Right ventricle myocardium inferior (tissue), 1 donor: ENCODE measurements around the gene EMILIN2. TPM values are rescaled to one million over a fixed set of nuclear protein-coding genes. Genes with fewer than 3 reads are reported as not detected.
"Not testable (repeated sequence)": the region's sequence is repeated elsewhere in the genome, so short reads cannot be mapped to it uniquely, and the experiment has no call there.

Experiments used
- ATAC-seq: fragments of 200-7000 bp; cut with Tn5 transposase; one replicate; pipeline ENCODE4 v1.9.1; 2020; ENCODE audit warnings: mild to moderate bottlenecking, moderate library complexity
- DNase-seq: peaks from one replicate; pipeline ENCODE4 v3.0.0; 2021; ENCODE audit errors: missing footprints
- intact Hi-C: fragments of 100-400 bp; cut with DNase I; formaldehyde crosslinking; loops from one replicate; pipeline ENCODE4 v1.11.0; 2022
- total RNA-seq: library from RNA; stranded (reverse); fragmentation: NEBNext Ultra II Directional; extraction: Animal tissue kit (Norgen Biotek cat#: 25700); gene quantifications from one replicate; pipeline ENCODE4 v1.2.1, GENCODE V29; 2021
- donor health status: DM: no; HTN: yes; CAD: no; lungs with severe emphysema.

The EMILIN2 gene
- total RNA-seq, 1 donor from 2014 or later = 24.6 TPM

DNA sequence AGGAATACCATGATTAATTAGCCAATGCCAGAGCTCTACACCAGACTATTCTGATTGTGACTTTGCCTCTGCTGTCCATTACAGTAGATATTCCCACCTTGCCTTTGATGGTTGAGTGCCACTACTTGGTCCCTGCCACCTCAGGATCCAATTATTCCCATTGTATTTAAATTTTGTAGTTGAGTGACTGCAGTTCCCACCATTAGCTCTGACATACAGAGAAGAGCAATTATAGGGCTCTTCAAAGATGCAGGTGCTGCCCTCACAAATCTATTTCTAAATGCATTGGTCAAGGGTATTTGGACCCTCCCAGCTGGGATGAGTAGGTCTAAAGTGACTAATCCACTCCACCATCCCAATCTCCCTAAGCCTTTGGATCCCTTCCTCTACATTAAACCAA is 9.5 kb upstream of the EMILIN2 start:
- ATAC-seq, DNase-seq, intact Hi-C loops: not testable (repeated sequence)

DNA sequence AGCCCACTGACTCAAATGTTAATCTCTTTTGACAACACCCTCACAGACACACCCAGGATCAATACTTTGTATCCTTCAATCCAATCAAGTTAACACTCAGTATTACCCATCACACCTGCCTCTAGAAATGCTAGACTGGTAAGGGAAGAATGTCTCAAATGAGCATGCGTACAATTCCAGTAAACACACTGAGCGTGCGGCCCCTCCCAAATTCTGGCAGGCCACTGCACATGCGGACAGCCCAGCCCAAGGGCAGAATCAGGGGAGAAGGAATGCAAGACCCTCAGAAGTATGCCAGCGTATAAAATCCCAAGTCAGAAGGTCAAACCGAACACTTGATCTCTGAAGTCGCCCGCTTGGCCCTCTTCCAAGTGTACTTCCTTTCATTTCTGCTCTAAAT is 7.6 kb upstream of the EMILIN2 start:
- ATAC-seq = no peak
- no peak for DNase-seq
- intact Hi-C loops = no loop called here

DNA sequence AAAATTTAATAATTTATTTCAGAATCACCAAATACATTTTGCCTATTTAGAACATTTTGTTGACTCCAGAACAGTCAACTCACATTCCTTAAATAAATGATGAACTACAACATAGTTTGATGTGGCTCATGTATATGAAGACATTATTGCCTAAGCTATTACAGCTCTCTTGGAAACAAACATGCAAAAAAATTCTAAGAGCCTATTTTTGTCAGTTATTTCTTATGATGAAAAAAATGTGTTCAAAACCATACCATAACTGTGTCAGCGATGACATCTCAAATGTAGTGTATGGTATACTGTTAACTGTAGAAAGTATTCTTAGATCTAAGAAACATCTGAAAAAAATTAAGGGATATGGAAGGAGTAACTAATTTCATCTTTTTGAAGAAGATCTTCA is 6.3 kb upstream of the EMILIN2 start:
- ATAC-seq (no peak), DNase-seq (no peak)
- intact Hi-C loops = no loop called here

DNA sequence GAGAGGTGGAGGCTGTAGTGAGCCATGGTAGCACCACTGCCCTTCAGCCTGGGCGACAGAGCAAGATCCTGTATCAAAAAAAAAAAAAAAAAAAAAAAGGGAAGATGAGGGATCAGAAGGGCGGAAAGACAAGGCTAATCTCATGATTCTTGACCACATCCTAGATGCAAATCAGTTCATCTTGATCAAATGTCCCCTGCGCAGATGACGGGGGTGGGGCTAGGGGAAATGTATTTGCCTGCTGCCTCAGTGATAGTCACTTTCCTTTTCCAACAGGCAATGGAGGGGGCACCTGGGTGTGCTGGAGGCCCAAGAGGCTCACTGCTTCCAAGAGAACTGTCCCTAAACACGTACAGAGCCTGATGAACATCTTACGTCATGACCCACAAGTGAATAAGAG is 3.7 kb upstream of the EMILIN2 start:
- ATAC-seq = no peak
- intact Hi-C loops = no loop called here
- DNase-seq = no peak

DNA sequence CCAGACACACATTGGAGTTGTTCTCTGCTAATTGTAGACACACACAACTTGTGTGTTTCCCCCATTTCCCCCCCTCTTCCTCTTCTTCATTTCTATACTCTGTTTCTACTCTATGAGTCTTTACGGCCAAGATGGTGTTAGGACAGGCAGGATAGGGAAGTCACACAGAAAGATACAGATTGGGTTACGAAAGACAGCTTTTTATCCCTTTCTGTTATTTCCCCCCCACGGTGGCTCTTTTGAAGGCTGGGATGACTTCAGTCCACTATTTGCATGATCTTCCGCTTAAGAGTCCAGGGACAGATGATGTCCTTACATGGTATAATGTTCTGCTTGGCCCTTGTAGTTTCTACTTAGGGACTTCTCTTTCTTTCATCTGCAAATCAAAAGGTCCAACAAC is 1.6 kb upstream of the EMILIN2 start:
- DNase-seq = no peak
- intact Hi-C loops = no loop called here
- ATAC-seq = no peak

DNA sequence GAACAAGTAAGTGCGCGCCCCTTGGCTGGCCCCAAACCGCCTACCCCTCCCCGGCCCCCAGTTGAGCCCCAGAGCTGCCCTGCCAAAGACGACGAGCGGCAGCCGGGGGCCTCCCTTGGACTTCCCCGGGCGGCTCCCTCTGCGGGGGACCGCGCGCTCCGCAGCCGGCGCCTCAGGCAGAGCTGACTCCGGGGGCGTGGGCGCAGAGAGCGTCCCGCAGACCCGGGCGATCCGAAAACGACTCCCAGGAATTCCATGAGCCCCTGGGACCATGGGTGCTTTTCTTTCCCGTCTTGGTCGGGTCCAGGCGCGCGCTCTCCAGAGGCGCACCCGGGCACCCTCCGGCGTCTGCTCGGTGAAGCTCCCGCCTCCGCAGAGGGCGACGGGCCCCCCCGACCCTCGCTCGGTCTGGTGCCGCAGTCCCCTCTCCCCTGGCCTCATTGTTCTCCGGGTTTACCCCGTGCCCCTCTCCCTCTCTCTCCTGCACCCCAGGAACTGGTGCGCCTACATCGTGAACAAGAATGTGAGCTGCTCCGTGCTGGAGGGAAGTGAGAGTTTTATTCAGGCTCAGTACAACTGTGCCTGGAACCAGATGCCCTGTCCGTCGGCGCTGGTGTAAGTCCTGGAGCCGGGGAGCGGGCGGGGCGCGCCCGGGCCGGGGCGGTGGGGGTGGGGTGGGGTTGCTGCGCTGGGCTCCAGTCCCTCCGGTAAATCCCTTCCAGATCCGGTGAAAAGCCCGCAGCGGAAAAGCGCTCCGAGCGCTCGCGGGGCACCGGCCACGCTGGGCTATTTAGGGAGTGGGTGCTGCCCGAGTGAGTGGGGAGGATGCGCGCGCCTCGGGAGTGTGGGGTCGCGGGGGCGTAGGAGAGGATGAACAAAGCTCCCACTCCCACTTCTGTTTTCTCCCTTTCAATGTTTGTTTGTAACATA is 776 bp downstream of the EMILIN2 start:
- ATAC-seq (peak; percentile 72), DNase-seq (peak; percentile 81)
- intact Hi-C loops = no loop called here

DNA sequence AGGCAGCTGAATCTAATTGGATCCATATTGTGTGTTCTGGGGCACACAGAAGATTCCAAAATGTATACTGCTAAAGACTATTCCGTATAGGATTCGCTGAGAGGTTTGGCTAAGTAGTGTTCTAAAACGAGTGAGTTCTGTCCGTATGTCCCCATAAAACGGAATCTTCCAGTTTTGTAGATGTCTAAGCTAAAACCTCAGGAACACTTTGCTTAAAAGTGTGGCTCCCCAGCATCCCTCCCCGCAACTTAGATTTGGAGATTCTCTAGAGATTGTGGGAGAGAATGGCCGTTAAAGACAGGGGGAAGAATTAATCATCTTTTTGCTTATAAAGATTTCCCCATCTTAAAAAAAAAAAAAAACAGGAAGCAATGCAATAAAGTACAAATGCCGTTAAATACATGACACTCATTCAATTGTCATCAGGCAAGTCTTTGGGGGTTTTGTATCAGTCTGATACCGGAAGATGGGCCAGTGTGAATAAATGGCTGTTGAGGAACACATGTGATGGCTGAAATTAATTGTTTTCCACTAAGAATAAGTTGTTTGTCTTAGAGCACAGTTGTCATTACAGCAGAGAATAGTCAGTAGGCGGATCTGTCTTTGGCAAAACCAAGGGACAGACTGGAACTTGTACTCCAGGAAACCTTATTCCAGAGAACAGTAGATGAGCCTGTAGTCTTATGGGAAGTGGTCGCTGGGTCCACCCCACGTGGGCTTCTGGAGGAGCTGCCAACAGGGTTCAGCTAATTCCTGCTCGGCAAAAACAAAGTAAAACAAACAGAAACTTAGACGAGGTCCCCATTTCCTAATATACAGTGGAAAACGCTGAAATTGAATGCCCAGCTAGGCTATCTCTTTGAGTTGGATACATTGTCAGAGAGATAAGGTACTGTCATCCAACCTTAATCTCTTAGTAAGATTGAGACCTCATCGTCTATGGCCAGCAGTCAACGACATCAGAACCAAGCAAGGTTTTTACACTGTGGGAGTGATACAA is 1.7 kb downstream of the EMILIN2 start:
- DNase-seq (no peak), ATAC-seq (no peak)
- intact Hi-C loops = no loop called here

DNA sequence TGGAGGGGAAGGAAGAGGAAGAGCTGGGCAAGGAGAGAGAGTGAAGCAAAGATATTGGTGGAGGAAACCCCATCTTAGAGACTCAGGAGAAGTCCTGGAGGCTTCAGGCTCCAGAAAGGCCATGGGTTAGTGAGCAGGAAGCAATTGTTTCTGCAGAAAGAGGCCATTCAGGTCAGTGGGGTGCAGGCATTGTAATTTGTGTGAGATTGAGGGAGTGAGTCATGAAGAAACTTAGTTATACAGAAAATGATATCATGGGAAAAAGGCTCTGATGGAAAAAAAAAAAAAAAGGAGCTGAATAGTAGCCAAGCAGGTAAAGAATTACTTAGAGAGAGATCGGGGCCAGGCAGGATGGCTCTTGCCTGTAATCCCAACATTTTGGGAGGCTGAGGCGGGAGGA is 4.0 kb downstream of the EMILIN2 start:
- intact Hi-C loops = no loop called here
- ATAC-seq (no peak), DNase-seq (no peak)

DNA sequence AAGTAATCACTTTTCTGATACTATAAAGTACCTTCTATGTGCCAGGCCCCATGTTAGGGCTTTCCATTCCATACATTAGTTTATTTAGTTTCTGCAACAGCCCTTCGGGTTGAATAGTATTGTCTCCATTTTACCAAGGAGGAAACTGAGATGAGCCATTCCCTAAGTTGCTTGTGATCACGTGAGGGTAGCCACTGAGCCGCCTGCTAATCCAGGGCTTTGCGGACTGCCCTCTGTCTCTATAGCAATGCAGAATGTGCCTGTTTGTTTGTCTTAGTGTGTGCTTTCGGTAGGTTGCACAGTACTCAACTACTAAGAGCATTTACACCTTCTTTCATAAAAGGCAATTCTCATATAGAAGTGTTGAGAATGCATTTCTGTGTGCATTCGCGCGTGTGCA is 5.0 kb downstream of the EMILIN2 start:
- intact Hi-C loops = no loop called here

DNA sequence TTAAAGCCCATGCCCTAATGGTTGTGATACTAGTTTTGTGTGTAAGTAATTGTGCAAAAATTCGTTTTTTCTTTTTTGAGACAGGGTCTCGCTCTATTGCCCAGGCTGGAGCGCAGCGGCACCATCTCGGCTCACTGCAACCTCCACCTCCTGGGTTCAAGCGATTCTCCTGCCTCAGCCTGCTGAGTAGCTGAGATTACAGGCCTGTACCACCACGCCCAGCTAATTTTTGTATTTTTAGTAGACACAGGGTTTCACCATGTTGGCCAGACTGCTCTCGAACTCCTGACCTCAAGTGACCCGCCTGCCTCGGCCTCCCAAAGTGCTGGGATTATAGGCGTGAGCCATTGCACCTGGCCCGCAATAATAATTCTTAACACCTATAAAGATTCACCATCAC is 5.7 kb downstream of the EMILIN2 start:
- DNase-seq, ATAC-seq, intact Hi-C loops: not testable (repeated sequence)

More for the DNA sequence above, 5.0 kb downstream of the EMILIN2 start:
- ATAC-seq = no peak
- no peak for DNase-seq

DNA sequence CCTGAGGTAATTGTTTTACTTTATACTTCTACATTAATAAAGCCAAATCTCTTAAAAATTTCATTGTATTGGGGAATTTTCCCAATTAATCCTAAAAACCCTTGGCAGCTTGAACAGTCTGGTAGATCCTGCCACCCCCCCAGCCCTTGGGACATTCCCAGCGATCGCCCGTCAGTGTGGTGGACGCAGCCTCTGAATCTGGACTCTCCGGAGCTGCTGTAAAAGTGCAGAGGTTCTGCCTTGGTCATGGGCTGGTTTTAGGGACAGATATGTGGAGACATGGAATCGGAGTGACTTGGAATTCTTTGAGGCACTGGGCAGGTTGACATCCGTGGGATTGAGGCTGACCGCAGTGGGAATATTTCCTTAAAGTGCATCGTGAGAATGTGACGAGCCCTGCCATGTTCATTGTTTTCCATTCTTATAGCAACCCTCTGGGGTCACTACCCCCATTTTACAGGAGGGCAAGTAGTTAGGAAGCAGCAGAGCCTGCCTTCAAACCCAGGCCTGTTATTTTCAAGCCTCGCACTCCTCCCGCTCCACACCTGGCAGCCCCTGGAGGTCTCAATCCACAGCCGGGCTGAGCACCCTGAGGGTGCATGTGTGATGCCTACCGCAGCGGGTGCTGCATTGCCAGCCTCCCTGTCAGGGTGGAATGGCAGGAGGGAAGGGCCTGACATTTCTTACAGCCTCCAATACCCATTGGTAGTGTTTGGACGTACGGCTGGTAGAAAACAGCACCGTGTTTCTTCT is 6.5 kb downstream of the EMILIN2 start:
- intact Hi-C loops = no loop called here
- no peak for DNase-seq
- no peak for ATAC-seq

DNA sequence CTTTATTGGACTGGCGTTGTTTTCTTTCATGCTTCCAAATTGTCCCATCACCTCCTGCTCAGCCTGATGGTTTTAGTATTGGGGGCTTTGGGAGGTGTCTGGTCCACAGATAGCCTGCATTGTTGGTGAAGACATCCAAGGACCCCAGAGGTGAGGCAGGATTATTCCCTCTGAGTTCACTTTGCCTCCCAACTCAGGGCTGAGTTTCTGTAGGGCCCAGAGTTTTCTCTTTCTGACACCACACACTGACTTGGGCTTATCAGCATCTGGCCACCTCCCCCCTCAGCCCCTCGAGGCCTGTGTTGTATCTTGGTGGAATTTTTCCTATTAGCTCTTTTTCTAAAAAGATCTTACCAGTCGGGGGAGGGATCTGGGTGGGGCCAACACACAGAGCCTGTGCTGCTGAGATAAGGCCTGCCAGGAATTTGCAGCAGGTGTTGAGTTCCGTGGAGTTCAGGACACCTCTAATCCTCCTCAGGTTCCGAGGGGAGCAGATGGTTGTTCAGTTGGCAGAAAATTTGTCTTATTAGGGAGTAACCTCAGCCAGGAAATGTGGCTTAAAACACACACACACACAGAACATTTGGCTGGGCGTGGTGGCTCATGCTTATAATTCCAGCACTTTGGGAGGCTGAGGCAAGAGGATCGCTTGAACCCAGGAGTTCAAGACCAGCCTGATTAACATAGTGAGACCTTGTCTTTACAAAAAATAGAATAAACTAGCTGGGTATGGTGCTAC is 7.3 kb downstream of the EMILIN2 start:
- ATAC-seq = no peak
- intact Hi-C loops = no loop called here
- DNase-seq = no peak

DNA sequence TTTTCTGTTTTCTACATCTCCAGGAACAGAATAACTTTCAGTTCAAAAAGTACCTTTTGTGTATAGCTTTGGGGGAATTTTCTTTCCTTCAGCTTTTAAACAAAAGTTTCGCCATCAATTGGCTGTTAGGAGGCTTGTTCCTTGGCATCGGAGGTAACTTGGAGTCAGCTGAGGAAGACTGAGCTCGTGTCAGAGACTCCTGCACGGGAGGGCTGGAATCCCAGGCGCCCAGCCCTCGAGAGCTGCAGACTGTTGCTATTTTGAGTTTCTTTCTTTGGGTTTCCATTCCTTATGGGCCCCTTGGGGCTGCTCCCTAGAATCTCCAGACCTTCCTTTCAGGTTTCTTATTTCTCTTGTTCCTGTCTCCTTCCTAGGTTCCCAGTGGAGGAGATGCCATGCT is 8.1 kb downstream of the EMILIN2 start:
- ATAC-seq (no peak), DNase-seq (no peak)
- intact Hi-C loops = no loop called here

DNA sequence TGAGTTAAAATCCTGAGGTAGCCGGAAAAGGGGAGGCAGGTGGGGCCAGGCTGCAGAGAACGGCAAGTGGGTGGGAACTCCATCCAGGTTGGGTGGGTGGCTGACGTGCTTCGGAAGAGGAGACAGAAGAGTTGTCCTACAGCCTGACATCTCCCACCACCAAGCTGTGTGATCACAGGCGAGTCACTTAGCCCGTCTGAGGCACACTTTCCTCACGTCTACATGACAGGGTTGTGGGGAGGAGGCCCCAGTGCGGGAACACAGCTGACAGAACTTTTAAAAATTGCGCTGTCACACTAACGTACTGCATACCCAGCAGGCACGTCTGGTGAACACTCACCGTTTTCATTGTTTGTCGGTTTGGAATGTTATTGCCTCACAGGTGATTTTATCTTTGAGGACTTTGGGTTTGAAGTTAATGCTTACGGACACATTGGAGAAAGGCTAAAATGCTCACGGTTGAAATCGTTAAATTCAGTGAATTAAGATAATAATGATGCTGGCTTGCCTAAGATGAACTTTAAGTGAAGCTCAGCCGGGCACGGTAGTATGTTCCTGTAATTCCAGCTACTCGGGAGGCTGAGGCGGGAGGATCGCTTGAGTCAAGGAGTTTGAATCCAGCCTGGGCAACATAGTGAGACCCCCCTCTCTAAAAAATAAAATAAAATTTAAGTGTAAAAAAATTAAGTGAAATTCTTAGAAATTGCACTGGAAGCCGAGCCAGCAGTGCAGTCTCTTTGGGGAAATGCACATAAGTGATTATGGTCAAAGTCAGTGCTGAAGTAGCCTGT is 8.9 kb downstream of the EMILIN2 start:
- intact Hi-C loops = loop anchor here (2.0 kb wide), 1 partner anchor 39 kb away; no protein-coding TSS in a partner anchor

DNA sequence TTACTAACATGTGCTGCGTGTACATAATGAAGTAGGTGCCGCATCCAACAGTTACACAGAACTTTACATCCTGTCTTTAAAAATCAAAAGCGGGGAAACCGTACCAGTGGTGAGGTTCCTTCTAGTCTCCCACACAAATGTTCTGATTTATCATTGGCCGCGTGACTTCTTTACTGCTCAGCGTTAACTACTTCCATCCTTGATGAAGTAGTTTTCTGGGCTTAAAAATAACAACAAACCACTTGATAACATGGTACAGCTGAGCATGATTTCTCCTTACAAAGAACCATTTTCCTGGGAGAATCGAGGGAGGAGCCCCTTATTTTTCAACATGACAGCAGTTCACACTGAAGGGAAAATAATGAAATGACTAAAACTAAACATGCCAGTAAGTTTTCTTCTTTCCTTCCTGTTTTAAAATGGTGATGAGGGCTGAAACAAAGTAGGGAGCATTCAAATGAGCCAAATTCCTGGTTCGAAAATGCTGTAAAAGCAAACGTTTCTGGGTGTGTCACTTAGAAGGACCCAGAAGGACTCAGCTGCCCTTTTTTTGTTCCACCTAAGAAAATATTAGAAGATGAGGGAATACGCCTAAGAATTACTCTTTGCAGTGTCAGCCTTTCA is 9.9 kb downstream of the EMILIN2 start:
- ATAC-seq (no peak), DNase-seq (no peak)
- intact Hi-C loops = loop anchor here (2.0 kb wide), 1 partner anchor 38 kb away; no protein-coding TSS in a partner anchor

More for the DNA sequence above, 8.9 kb downstream of the EMILIN2 start:
- no peak for ATAC-seq
- DNase-seq = no peak

DNA sequence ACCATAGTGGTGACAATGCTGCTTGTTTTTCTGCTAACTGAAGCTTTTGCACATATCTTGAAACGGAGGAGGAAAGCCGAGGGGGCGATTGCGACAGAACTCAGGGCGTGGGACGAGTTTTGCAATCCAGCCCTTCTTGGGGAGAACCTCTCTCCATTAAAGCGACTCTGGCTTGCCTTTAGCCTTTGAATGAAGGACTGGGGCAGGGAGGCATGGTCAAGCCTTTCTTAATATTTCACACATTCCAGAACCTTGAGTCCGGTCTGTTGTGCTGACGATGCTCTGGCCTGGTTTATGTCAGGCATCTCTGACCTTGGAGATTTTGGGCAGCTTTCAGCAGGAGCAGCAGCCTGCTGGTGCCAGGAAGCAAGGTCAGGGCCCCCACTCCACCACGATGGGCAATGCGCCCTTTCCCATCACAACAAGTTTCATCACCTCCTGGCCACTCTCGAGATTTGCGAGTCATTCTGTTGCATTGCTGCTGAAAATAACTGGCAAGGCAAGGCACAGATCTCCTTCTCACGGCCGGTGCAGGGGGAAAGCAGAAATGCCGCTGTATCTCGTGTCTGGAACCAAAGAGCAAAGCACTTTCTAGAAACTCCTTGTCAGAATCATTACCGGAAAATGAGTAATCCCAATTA is 10.8 kb downstream of the EMILIN2 start:
- intact Hi-C loops = loop anchor here (2.0 kb wide), 1 partner anchor 37 kb away; no protein-coding TSS in a partner anchor
- DNase-seq = peak; percentile 90
- peak; percentile 96 for ATAC-seq
